Stimulated activated CD8-positive, alpha-beta memory T cell treated with anti-CD3 and anti-CD28 coated beads, Interleukin-2, amount 100 ng/mL, for 48 hours (primary cell): ENCODE measurements around the gene ELF4.

ENCODE experiments used
- DNase-seq, 2 donors: peaks; one replicate each; pipeline ENCODE4 v3.0.0-alpha.2; 2020; ENCODE audit warnings: low read depth in 2 of 2

Gene ELF4

GRCh38 chrX:130047416-130047815, 62.9 kb downstream of the ELF4 start:
- DNase-seq: no peak

- no peak for DNase-seq
Measured at GRCh38 chrX:130039847-130040246, 70.5 kb downstream of the ELF4 start.

GRCh38 chrX:130034178-130034577, 76.1 kb downstream of the ELF4 start:
- DNase-seq: no peak

- no peak for DNase-seq
Measured at GRCh38 chrX:130032552-130032951, 77.7 kb downstream of the ELF4 start.

GRCh38 chrX:130030826-130031225, 79.5 kb downstream of the ELF4 start:
- no peak for DNase-seq

- peak; percentile 18 to 30 for DNase-seq
Measured at GRCh38 chrX:130028196-130028595, 82.1 kb downstream of the ELF4 start.

- DNase-seq: no peak
Measured at GRCh38 chrX:130027569-130027968, 82.7 kb downstream of the ELF4 start.

- no peak for DNase-seq
Measured at GRCh38 chrX:130025256-130025655, 85.0 kb downstream of the ELF4 start.

GRCh38 chrX:130024127-130024526, 86.2 kb downstream of the ELF4 start:
- peak; percentile 34 to 63 for DNase-seq

GRCh38 chrX:130020661-130021324, 89.5 kb downstream of the ELF4 start:
- DNase-seq: no peak

- no peak for DNase-seq
Measured at GRCh38 chrX:130018143-130018542, 92.2 kb downstream of the ELF4 start.

GRCh38 chrX:130015181-130015580, 95.1 kb downstream of the ELF4 start:
- no peak for DNase-seq
